Urothelium cell line (cell line): ENCODE results near the gene CPZ.
"Not testable (repeated sequence)": the region's sequence is repeated elsewhere in the genome, so short reads cannot be mapped to it uniquely, and the experiment has no call there.

Source experiments
- DNase-seq: peaks from one replicate; pipeline ENCODE4 v3.0.0; 2011; ENCODE audit warnings: low spot score, mixed read lengths
- FAIRE-seq: peaks from 2 replicates; lab custom pipeline; 2011; peaks lifted over from hg19 to GRCh38; lab: Jason Lieb, UNC

The CPZ gene

GRCh38 chr4:8556341-8557150, 36.0 kb upstream of the CPZ start:
- DNase-seq: no peak
- no peak for FAIRE-seq

- no peak for DNase-seq
- FAIRE-seq: no peak
These were observed 35.2 kb upstream of the CPZ start for GRCh38 chr4:8557151-8558076.

GRCh38 chr4:8558080-8558960, 34.2 kb upstream of the CPZ start:
- no peak for FAIRE-seq

GRCh38 chr4:8559011-8559410, 33.6 kb upstream of the CPZ start:
- no peak for DNase-seq
- FAIRE-seq: no peak

More at GRCh38 chr4:8558080-8558960, 34.2 kb upstream of the CPZ start:
- peak; percentile 44 for DNase-seq

- DNase-seq (no peak), FAIRE-seq (no peak)
These were observed 32.9 kb upstream of the CPZ start for GRCh38 chr4:8559524-8560264.

- FAIRE-seq: no peak
These were observed 32.1 kb upstream of the CPZ start for GRCh38 chr4:8560265-8561047.

GRCh38 chr4:8564595-8564994, 28.0 kb upstream of the CPZ start:
- FAIRE-seq (no peak), DNase-seq (no peak)

More at GRCh38 chr4:8560265-8561047, 32.1 kb upstream of the CPZ start:
- DNase-seq: no peak

GRCh38 chr4:8568068-8568668, 24.4 kb upstream of the CPZ start:
- DNase-seq (no peak), FAIRE-seq (no peak)

- DNase-seq (no peak), FAIRE-seq (no peak)
These were observed 22.4 kb upstream of the CPZ start for GRCh38 chr4:8570201-8570600.

- DNase-seq (no peak), FAIRE-seq (no peak)
These were observed 20.6 kb upstream of the CPZ start for GRCh38 chr4:8571702-8572685.

GRCh38 chr4:8573266-8573665, 19.3 kb upstream of the CPZ start:
- no peak for FAIRE-seq

GRCh38 chr4:8574796-8575370, 17.7 kb upstream of the CPZ start:
- no peak for DNase-seq
- no peak for FAIRE-seq

More at GRCh38 chr4:8573266-8573665, 19.3 kb upstream of the CPZ start:
- DNase-seq: no peak

GRCh38 chr4:8575457-8575856, 17.1 kb upstream of the CPZ start:
- DNase-seq (no peak), FAIRE-seq (no peak)

- not testable (repeated sequence) for FAIRE-seq, DNase-seq
These were observed 16.0 kb upstream of the CPZ start for GRCh38 chr4:8576591-8576990.

- no peak for FAIRE-seq
These were observed 15.5 kb upstream of the CPZ start for GRCh38 chr4:8577046-8577445.

GRCh38 chr4:8577972-8578371, 14.6 kb upstream of the CPZ start:
- no peak for DNase-seq
- FAIRE-seq: no peak

More at GRCh38 chr4:8577046-8577445, 15.5 kb upstream of the CPZ start:
- no peak for DNase-seq

GRCh38 chr4:8578717-8579116, 13.8 kb upstream of the CPZ start:
- FAIRE-seq (no peak), DNase-seq (no peak)
